Measurements from ENCODE around the gene TMF1. TPM values are rescaled to one million over a fixed set of nuclear protein-coding genes. Genes with fewer than 3 reads are reported as not detected.

Gene TMF1
- total and polyA plus RNA-seq, 2 experiments from 2014 or later: 15.8 to 21.3 TPM

DNA sequence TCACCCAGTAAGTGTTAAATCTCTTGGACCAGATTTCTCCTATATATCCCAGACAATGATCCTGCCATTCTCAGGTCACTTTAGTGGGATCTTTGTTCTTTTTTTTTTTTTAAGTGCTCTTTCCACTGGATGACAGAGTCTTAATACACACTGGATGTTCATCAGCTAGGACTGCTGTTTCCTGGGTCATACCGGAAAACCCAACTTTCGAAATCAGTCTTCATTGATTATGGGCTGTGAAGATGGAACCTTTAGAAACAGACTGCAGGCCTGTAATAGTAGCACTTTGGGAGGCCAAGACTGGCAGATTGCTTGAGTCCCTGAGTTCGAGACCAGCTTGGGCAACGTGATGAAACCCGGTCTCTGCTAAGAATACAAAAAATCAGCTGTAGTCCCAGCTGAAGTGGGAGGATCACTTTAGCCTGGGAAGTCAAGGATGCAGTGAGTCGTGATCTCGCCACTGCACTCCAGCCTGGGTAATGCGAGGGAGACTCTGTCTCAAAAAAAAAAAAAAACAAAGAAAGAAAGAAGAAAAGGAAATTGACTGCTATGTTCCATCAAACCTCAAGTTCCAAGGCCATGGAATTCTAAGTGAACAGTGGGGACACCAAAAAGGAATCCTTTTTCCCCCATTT is 40.9 kb downstream of the TMF1 start (continued):
- TF ChIP-seq JUNB (IDR thresholded peaks at IDR 0.05; ENCODE audit: unreplicated experiment): no peak
- TF ChIP-seq CTCF (conservative IDR thresholded peaks at IDR 0.05; ENCODE audit: low read depth in 2 of 2): no peak
- TF ChIP-seq REST (IDR thresholded peaks at IDR 0.05; ENCODE audit: unreplicated experiment): no peak
- TF ChIP-seq ZNF114 (CRISPR knock-in tag; IDR thresholded peaks at IDR 0.05): no peak
- TF ChIP-seq ZNF331 (CRISPR knock-in tag; IDR thresholded peaks at IDR 0.05; ENCODE audit: low read depth): no peak
- TF ChIP-seq, protein P1, sequence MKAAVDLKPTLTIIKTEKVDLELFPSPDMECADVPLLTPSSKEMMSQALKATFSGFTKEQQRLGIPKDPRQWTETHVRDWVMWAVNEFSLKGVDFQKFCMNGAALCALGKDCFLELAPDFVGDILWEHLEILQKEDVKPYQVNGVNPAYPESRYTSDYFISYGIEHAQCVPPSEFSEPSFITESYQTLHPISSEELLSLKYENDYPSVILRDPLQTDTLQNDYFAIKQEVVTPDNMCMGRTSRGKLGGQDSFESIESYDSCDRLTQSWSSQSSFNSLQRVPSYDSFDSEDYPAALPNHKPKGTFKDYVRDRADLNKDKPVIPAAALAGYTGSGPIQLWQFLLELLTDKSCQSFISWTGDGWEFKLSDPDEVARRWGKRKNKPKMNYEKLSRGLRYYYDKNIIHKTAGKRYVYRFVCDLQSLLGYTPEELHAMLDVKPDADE (IDR thresholded peaks at IDR 0.05): no peak
- TF ChIP-seq EZH2phosphoT487 (IDR thresholded peaks at IDR 0.05; ENCODE audit: unreplicated experiment): no peak
- TF ChIP-seq STAT1 (IDR thresholded peaks at IDR 0.05; ENCODE audit: unreplicated experiment): no peak
- no peak for TF ChIP-seq EZH2 (IDR thresholded peaks at IDR 0.05; ENCODE audit: low read depth, unreplicated experiment)
- TF ChIP-seq CREB1 (CRISPR knock-in tag; IDR thresholded peaks at IDR 0.05; ENCODE audit: low read depth): no peak

GRCh38 chr3:69009559-69010410 is 42.3 kb downstream of the TMF1 start:
- Histone ChIP-seq H3F3A (replicated peaks; ENCODE audit: low read depth) (no peaks in the 10 kb centered on the region), H3K4me3 (no peak overlapping the region), H3K79me2 (replicated peaks; ENCODE audit: insufficient read depth) (no peaks in the 10 kb centered on the region), H3K27ac (ENCODE audit: low read depth) (peak overlapping the region; percentile 81), H3K27me3 (ENCODE audit: insufficient read depth) (peaks cover 5% of the 10 kb centered on the region; the same call in 1 of the 2 replicates), H3K4me1 (ENCODE audit: insufficient read depth) (peaks cover 43% of the 10 kb centered on the region), H4K20me1 (replicated peaks; ENCODE audit: insufficient read depth) (no peaks in the 10 kb centered on the region), H2AFZ (no peak overlapping the region), H3K4me2 (peak overlapping the region; percentile 5), H3K36me3 (ENCODE audit: insufficient read depth) (0 out of 2 replicates have a peak, but pooled peaks cover 5% of the 10 kb centered on the region), H3K9me2 (ENCODE audit: insufficient read depth) (no peaks in the 10 kb centered on the region)
- peak overlapping the region; percentile 89 for H3K27ac Mint-ChIP-seq
- peaks cover 13% of the 10 kb centered on the region for H3K27me3 Mint-ChIP-seq (ENCODE audit: insufficient read depth, low read depth, poor library complexity)
- peak; percentile 51 for ATAC-seq
- H3K9me3 Mint-ChIP-seq: no peaks in the 10 kb centered on the region
- peaks cover 57% of the 10 kb centered on the region for H3K4me1 Mint-ChIP-seq
- H3K36me3 Mint-ChIP-seq (ENCODE audit: low read depth): peaks cover 38% of the 10 kb centered on the region
- peak; percentile 92 for DNase-seq (ENCODE audit: low spot score)
- H3K4me3 Mint-ChIP-seq: peak overlapping the region; percentile 31
- no peak for TF ChIP-seq EZH2phosphoT487 (IDR thresholded peaks at IDR 0.05; ENCODE audit: unreplicated experiment)
- peak; percentile 45 for TF ChIP-seq CREB1 (CRISPR knock-in tag; IDR thresholded peaks at IDR 0.05; ENCODE audit: low read depth)

Data from GM23338 (cell line).